ENCODE results near the gene UBR3.

UBR3 gene

GRCh38 chr2:170013802-170014551, 186.7 kb downstream of the UBR3 start:
- DNase-seq, result no peak

DNA sequence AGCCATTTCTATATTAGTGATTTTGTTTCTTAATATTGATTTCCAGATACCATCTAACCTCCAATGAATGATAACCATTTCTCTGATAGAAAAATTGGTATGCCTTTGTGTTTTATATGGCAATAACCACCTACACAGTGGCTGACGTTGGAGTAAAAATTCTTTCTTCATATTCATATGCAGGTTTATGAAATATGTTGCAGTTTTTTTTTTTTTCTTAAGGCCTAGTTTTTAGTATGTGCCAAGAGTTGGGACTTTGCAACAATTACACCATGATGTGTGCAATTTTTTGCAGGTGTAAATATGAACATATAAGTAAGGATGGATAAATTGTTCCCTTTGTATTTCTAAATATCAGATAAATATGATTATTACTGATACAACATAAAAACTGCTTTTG, 187.5 kb downstream of the UBR3 start:
- DNase-seq, result no peak

GRCh38 chr2:170017860-170018532, 190.7 kb downstream of the UBR3 start:
- no peak for DNase-seq

GRCh38 chr2:170019060-170019805, 192.0 kb downstream of the UBR3 start:
- DNase-seq, result no peak

DNA sequence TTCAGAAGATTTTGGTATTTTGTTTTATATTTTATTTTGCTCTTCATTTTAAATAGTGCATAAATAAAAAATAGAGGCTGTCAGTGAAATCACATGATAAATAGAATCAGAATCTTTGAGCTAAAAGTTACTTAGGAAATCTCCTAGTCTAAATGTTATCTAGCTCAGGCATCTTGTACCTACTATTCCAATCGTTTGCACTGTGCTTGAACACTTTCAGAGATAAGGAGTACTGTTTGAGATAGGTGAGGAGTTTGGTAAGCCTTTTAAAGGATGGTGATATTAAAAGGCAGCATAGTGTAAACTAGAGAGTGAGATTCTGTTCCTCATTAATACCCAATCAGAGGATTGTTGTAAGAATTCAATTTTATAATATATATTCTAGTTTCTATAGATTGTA, 193.5 kb downstream of the UBR3 start:
- no peak for DNase-seq

- no peak for DNase-seq
Observed at GRCh38 chr2:170022692-170023091, 195.4 kb downstream of the UBR3 start.

DNA sequence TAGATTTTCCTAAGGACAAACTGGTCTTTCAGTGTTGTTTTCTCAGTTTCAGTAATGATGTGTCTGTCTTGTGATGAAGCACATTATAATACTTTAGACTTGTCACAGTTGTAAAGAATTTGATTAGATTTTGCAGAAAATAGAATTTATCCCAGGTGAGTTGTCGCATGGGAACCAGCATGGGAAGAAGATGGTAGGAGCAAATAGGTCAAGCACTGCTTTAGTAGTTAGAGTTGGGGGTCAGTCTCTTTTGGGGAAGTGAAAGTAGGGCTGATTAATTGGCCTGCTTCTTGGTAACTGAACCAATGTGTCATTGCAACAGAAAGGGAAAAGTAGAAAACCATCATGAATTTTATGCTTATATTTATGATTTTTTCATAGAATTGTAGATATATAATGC, 197.5 kb downstream of the UBR3 start:
- no peak for DNase-seq

DNA sequence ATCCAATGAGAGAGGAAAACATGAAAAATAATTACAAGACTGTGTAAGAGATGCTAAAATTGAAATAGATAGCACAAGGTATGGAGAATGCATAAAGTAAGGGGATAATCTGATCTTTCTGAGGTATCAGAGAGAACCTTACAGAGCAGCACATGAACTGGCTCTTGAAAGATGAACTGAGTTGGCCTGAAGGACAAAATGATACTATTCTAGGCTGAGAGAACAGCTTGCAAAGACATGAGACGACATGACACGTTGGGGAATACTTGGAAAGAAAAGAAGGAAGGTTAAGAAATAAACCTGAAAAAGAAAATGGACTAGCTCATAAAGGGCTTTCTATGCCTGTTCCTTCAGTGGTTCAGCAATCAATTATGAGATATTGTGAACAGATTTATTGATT, 198.0 kb downstream of the UBR3 start:
- no peak for DNase-seq

DNA sequence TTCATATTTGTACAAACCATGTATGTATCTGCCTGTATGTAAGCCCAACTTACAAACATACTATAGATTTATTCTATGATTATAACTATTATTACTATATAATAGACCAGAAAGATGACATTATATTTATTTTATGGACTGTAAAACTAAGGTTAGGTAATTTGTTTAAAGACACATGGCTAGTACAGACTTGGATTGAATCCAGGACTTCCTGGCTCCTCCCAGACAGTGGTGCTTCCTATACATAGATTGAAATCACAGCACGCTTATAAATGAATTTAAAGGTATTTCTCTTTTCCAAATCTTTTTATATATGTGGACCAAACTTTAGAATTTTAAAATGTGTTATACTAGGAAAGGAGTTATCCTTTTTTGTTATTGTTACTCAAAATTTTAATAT, 199.1 kb downstream of the UBR3 start:
- DNase-seq, result no peak

- no peak for DNase-seq
Observed at GRCh38 chr2:170029551-170029950, 202.3 kb downstream of the UBR3 start.

DNA sequence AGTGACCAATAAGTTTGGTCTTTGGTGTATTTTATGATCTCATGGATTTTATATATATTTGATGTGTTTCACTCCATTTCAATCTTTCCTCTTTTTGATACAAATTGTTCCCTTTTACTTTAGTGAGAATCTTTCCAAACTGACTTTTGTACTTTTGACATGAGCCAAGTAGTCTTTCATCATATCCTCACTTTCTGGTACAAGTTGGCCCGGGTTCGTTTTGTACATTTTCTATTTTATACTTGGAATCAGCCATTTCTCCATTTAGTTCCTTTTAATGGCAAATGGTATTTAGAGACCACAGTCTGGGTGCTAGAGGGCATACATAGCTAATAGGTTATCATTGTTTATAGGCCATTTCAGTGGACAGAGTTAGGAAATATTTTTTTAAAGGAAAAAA, 202.8 kb downstream of the UBR3 start:
- DNase-seq, result no peak

- DNase-seq, result no peak
Observed at GRCh38 chr2:170031288-170031687, 204.0 kb downstream of the UBR3 start.

DNA sequence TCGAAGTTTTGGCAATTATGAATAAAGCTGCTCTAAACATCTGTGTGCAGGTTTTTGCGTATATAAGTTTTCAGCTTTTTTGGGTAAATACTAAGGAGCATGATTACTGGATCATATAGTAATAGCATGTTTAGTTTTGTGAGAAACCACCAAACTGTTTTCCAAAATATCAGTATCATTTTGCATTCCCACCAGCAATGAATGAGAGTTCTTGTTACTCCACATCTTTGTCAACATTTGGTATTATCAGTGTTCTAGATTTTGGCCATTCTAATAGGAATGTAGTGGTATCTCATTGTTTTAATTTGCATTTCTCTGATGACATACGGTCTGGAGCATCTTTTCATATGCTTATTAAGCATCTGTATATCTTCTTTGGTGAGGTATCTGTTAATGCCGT, 207.3 kb downstream of the UBR3 start:
- DNase-seq, result no peak

GRCh38 chr2:170038734-170039133, 211.5 kb downstream of the UBR3 start:
- DNase-seq, result no peak

- no peak for DNase-seq
Observed at GRCh38 chr2:170039401-170040172, 212.3 kb downstream of the UBR3 start.

DNA sequence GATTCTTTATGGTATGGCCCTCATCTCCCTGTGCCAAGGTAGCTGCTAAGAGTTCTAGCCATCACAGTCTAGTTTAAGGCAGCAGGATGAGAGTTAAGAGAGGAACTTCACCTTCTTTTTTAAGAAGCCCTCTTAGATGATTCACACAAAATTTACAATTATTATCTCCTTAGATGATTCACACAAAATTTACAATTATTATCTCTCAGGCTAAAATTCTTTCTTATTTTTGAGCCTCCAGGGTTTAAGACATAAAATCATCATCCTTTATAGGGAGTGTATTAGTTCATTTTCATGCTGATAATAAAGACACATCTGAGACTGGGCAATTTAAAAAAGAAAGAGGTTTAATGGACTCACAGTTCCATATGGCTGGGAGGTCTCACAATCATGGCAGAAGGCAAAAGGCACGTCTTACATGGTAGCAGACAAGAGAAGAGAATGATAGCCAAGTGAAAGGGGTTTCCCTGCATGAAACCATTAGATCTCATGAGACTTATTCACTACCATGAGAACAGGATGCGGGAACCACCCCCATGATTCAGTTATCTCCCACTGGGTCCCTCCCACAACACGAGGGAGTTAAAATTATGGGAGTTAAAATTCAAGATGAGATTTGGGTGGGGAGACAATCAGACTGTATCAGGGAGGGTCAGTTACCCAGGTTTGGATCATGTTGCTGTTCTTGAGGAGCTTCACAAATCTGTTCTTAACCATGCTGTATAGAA, 217.7 kb downstream of the UBR3 start:
- no peak for DNase-seq

GRCh38 chr2:170047331-170048065, 220.2 kb downstream of the UBR3 start:
- no peak for DNase-seq

DNA sequence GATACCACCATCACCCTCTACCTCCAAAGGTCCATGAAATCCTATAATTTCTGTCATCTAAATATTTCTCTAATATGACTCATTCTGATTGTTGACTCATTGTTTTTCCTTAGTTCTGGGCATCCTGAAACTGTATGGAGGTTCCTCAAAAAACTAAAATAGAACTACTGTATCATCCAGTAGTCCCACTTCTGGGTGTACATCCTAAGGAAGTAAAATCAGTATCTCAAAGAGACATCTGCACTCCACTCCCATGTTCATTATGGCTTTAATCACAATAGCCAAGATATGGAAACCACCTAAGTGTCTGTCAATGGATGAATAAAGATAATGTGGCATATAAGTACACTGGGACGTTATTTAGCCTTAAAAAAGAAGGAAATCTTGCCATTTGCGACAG, 224.9 kb downstream of the UBR3 start:
- no peak for DNase-seq

- no peak for DNase-seq
Observed at GRCh38 chr2:170054997-170055396, 227.7 kb downstream of the UBR3 start.

DNA sequence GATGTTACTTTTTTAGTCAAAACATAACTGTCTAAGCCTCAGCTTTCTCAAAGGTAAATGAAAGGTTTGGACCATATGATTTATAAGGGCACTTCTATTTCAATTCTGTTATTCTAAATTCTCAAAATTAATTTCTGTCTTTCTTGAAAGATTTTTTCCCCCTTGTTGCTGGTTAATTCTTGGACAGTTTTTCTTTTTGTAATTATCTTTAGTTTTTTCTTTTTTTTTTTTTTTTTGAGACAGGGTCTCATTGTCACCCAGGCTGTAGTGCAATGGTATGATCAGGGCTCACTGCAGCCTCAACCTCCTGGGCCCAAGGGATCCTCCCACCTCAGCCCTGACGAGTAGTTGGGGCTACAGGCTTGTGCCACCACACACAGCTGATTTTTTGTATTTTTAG, 229.6 kb downstream of the UBR3 start:
- no peak for DNase-seq

GRCh38 chr2:170063456-170064235, 236.4 kb downstream of the UBR3 start:
- DNase-seq, result no peak

All from stimulated activated naive CD4-positive, alpha-beta T cell (primary cell).